Large intestine (tissue), 3 donors: ENCODE measurements around the gene GUCD1. TPM values are rescaled to one million over a fixed set of nuclear protein-coding genes. Genes with fewer than 3 reads are reported as not detected.

ENCODE experiments used
- DNase-seq, 2 donors: peaks; one replicate each; pipeline versions ENCODE4 v3.0.0 to v3.0.0-alpha.2; 2013
- H3K27ac ChIP-seq: one replicate; pipeline ENCODE4 v1.5.1; 2013; ENCODE audit warnings: low read length
- H3K27me3 ChIP-seq: 2 replicates; pipeline ENCODE4 v1.6.1; 2013; ENCODE audit warnings: low read length; ENCODE audit not compliant: control insufficient read depth, insufficient read depth
- H3K36me3 ChIP-seq: 2 replicates; pipeline ENCODE4 v1.6.1; 2013; ENCODE audit warnings: low read length; ENCODE audit not compliant: control insufficient read depth, insufficient read depth
- H3K4me1 ChIP-seq: one replicate; pipeline ENCODE4 v1.6.1; 2013; ENCODE audit warnings: low read length; ENCODE audit not compliant: control insufficient read depth, insufficient read depth
- H3K4me3 ChIP-seq: one replicate; pipeline ENCODE4 v1.5.1; 2013; ENCODE audit warnings: low read length
- H3K9me3 ChIP-seq: one replicate; pipeline ENCODE4 v1.6.1; 2013; ENCODE audit warnings: mild to moderate bottlenecking, low read depth, low read length, moderate library complexity; ENCODE audit not compliant: control insufficient read depth
- WGBS: methylation state at CpG from one replicate; pipeline ENCODE4 v1.1.5; 2013; ENCODE audit warnings: low lambda C conversion rate; ENCODE audit not compliant: insufficient coverage; 5-methylcytosine and 5-hydroxymethylcytosine counted together
- polyA plus RNA-seq: library from polyadenylated mRNA; unstranded; fragments of 120-200 nt; gene quantifications from one replicate; pipeline ENCODE4 v1.2.1, GENCODE V29; 2013

GUCD1 gene
- polyA plus RNA-seq, 1 donor, result 140 TPM

DNA sequence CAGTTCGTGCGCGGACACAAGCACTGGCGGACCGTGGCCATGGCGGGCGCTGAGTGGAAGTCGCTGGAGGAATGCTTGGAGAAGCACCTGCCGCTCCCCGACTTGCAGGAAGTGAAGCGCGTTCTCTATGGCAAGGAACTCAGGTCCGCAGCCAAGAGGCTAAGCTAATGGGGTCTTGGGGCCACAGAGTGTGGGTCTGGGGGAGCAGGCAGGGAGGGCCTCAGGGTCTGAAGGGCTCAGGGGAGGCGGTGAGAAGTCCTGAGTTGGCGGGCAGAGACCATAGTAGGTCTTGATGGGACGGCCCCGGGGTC lies 59.6 kb downstream of the GUCD1 start:
- no CpG with 5 or more reads among the region's 17 CpGs for WGBS
- H3K36me3 ChIP-seq, result no peaks in the 10 kb centered on the region
- peaks cover 36% of the 10 kb centered on the region for H3K4me1 ChIP-seq
- no peak for DNase-seq
- H3K9me3 ChIP-seq, result peaks cover 9% of the 10 kb centered on the region
- peaks cover 14% of the 10 kb centered on the region for H3K27me3 ChIP-seq
- H3K27ac ChIP-seq, result peak overlapping the region; percentile 75
- H3K4me3 ChIP-seq, result no peak overlapping the region

- WGBS, result no CpG with 5 or more reads among the region's 76 CpGs
- H3K4me3 ChIP-seq, result peak within 1 kb of the TSS; percentile 58
- DNase-seq, result peak; percentile 74 to 87
Measured at GRCh38 chr22:24494528-24495364, 60.2 kb downstream of the GUCD1 start, which contains the start of gene UPB1. Gene UPB1 (plus strand): TSS chr22:24495332. CDS start chr22:24495404, 72 bp downstream.

DNA sequence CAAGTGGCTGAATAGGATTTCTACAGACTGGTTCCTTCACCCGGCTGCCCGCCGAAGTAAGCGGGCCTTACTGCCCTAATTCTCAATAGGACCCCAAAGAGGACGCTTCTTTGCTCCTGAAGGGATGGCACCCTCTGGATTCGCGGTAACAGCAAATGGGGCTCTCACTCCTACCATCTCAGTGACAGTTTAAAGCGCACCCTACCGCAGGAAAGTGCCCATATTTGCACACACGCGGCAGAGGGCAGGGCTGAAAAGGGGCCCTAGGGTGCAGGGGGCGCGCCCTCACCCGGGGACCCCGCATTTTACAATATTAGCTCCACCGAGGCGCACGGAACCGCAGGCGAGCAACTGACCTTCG lies 60.8 kb downstream of the GUCD1 start:
- no peaks in the 10 kb centered on the region for H3K36me3 ChIP-seq
- H3K4me3 ChIP-seq, result peak overlapping the region; percentile 58
- peaks cover 14% of the 10 kb centered on the region for H3K27me3 ChIP-seq
- H3K27ac ChIP-seq, result peak overlapping the region; percentile 75
- H3K9me3 ChIP-seq, result peaks cover 9% of the 10 kb centered on the region
- H3K4me1 ChIP-seq, result peaks cover 24% of the 10 kb centered on the region
- peak in 1 of 2 donors; percentile 73 for DNase-seq
- no CpG with 5 or more reads among the region's 21 CpGs for WGBS

More at GRCh38 chr22:24494528-24495364, 60.2 kb downstream of the GUCD1 start, which contains the start of gene UPB1:
- Histone ChIP-seq H3K36me3 (no peaks in the 10 kb centered on the region), H3K9me3 (peaks cover 9% of the 10 kb centered on the region), H3K4me1 (peaks cover 30% of the 10 kb centered on the region), H3K27me3 (peaks cover 14% of the 10 kb centered on the region), H3K27ac (peak within 1 kb of the TSS; percentile 75)

- no CpG with 5 or more reads among the region's 3 CpGs for WGBS
- Histone ChIP-seq H3K9me3 (peaks cover 9% of the 10 kb centered on the region), H3K27me3 (peaks cover 14% of the 10 kb centered on the region), H3K36me3 (no peaks in the 10 kb centered on the region), H3K4me3 (no peak overlapping the region), H3K27ac (no peak overlapping the region), H3K4me1 (peaks cover 14% of the 10 kb centered on the region)
- DNase-seq, result no peak
Measured at GRCh38 chr22:24492391-24492790, 62.5 kb downstream of the GUCD1 start.

Other genes with a start within 250 kb of the GUCD1 start
- 10.9 TPM for gene ADORA2A, start 127.5 kb downstream of the GUCD1 start, polyA plus RNA-seq
- 12.2 TPM for gene UPB1, start 59.8 kb downstream of the GUCD1 start, polyA plus RNA-seq
- gene SNRPD3, start 861 bp upstream of the GUCD1 start, polyA plus RNA-seq, result 145 TPM
- 36.6 TPM for gene LRRC75B, start 37.9 kb upstream of the GUCD1 start, polyA plus RNA-seq
- 147 TPM for gene GGT1, start 48.1 kb upstream of the GUCD1 start, polyA plus RNA-seq
- gene PIWIL3, start 219.6 kb upstream of the GUCD1 start, polyA plus RNA-seq, result 0.06 TPM